ENCODE results near the gene DDT.
"Not testable (repeated sequence)": the region's sequence is repeated elsewhere in the genome, so short reads cannot be mapped to it uniquely, and the experiment has no call there.

- TF ChIP-seq CTCF (IDR thresholded peaks at IDR 0.05); REST (IDR thresholded peaks at IDR 0.05; ENCODE audit: insufficient read depth in 1 of 2, low read depth in 2 of 2, low read length in 1 of 2); POLR2AphosphoS5 (IDR thresholded peaks at IDR 0.05; ENCODE audit: low read depth, low read length): not testable (repeated sequence)
These were observed 19.3 kb downstream of the DDT start for GRCh38 chr22:23954991-23955305.
